ENCODE data around the gene ZNF311. TPM values are rescaled to one million over a fixed set of nuclear protein-coding genes. Genes with fewer than 3 reads are reported as not detected.
A peak's percentile ranks its signal among the peaks of the same experiment; 100 is the strongest.

Gene ZNF311
- total RNA-seq (2.3 TPM), polyA plus RNA-seq (ENCODE audit: insufficient read depth in 1 of 8, insufficient read length in 8 of 8, low replicate concordance in 1 of 8) (1 to 10 TPM; 1.5 to 2.7 (median 2.2) TPM)
- long read RNA-seq, donor 1, result 0 reads
- long read RNA-seq, donor 2, result 0 reads
- long read RNA-seq, donor 3, result 0 reads
- long read RNA-seq, donor 4, result 0 reads
- long read RNA-seq, donor 5, result 0 reads
- long read RNA-seq, donor 6, result 0 reads
- long read RNA-seq, donor 7, result 0 reads
- long read RNA-seq, donor 8, result 0 reads
- long read RNA-seq, donor 9, result 0 reads
- long read RNA-seq, donor 10, result 0 reads
- long read RNA-seq, donor 11, result 0 reads

DNA sequence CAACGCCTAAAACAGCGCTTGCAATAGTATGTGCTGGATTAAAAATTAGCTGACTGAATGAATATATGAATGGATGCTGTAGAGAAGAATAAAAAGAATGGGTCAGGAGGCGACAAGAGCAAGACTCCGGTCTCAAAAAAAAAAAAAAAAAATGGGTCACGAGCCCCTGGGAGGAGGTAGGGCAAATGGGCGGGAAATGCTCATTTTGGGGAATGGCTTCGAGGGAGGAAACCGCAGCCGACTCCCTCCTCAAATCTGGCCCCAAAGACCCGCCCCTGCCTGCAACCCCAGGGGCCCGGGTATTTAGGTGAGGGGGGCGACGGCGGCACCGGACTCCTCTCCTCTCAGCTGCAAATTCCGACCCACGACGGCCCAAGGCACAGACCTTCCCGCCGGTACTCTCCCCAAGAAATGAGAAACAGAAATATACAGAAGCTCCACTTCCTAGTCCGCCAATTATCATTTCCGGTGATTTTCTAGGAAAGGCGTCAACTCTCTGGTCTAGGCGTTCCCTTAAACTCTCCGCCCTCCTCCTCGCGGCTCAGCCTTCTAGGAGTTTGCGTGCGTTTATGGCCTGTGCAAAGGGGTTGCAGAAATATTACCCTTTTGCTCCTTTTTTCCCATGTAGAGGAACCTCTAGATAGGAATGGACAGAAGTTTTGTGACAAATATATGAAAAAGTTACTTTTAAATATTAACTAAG, at the start of gene ZNF311:
Gene ZNF311, minus strand, starts transcription at position 133 of the 703 bp plus-strand sequence. CDS start 1,361 bp downstream, outside the sequence.
- DNase-seq, result peak; percentile 96
- H3K4me1 ChIP-seq (ENCODE audit: control insufficient read depth, insufficient read depth, low read length), result peaks cover 4% of the 10 kb centered on the region
- peak within 1 kb of the TSS; percentile 83 for H3K27ac ChIP-seq (ENCODE audit: low read length)
- no peaks in the 10 kb centered on the region for H3K36me3 ChIP-seq (ENCODE audit: control insufficient read depth, insufficient read depth, low read length)
- H3K4me3 ChIP-seq (ENCODE audit: low read length), result peak within 1 kb of the TSS; percentile 69
- no peaks in the 10 kb centered on the region for H3K27me3 ChIP-seq (ENCODE audit: control insufficient read depth, insufficient read depth, low read length)
- WGBS (ENCODE audit: insufficient coverage), result 23% methylated on average over 14 of the region's 29 CpGs
- H3K9me3 ChIP-seq (replicated peaks; ENCODE audit: control insufficient read depth, low read depth, low read length), result no peaks in the 10 kb centered on the region

DNA sequence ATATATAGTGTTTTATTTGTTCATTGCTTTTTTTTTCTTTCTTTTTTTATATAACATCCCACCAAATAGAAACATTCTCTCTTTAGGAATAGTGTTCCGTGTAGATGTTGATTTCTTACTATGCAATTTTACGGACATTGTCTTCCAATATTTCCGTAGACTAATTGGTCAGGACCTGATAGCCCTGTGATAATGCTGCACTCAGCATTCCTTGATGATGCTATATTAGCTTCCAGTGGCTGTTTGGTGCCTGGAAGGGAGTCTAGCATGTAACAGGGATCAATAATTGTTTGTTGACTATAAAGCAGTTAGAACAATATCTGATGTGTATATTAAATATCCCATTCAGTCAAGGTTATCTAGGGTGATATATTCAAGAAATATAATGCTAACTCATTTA, 46.6 kb upstream of the ZNF311 start:
- no peak for DNase-seq
- Histone ChIP-seq H3K9me3 (replicated peaks; ENCODE audit: control insufficient read depth, low read depth, low read length) (no peaks in the 10 kb centered on the region), H3K4me1 (ENCODE audit: control insufficient read depth, insufficient read depth, low read length) (no peaks in the 10 kb centered on the region), H3K36me3 (ENCODE audit: control insufficient read depth, insufficient read depth, low read length) (no peaks in the 10 kb centered on the region), H3K4me3 (ENCODE audit: low read length) (no peak overlapping the region), H3K27me3 (ENCODE audit: control insufficient read depth, insufficient read depth, low read length) (no peaks in the 10 kb centered on the region), H3K27ac (ENCODE audit: low read length) (no peak overlapping the region)
- WGBS (ENCODE audit: insufficient coverage), result no CpG with 5 or more reads among the region's 3 CpGs

DNA sequence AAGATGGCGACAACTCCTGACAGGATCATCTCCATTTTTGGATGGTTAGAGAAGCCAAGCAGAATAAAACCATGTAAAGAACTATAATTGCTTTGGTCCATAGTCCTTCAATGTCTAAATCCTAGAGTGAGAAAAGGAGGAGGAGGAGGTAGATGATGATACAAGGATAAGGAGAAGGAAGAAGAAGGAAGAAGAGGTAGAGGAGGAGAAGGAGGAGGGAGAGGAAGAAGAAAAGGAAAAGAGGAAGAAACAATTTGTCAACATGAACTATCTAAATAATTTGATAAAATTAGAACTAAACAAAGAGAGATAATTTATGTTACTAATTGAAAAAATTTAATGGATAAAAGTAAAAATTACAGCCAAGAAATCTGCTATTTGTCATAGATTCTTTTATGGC, 40.0 kb upstream of the ZNF311 start, which contains the start of gene OR2W1:
Gene OR2W1, minus strand, starts transcription at position 101 of the 400 bp plus-strand sequence. Its CDS starts 0 bp downstream, at position 101.
- no peak within 1 kb of the TSS for H3K27ac ChIP-seq (ENCODE audit: low read length)
- no peaks in the 10 kb centered on the region for H3K4me1 ChIP-seq (ENCODE audit: control insufficient read depth, insufficient read depth, low read length)
- no peaks in the 10 kb centered on the region for H3K36me3 ChIP-seq (ENCODE audit: control insufficient read depth, insufficient read depth, low read length)
- H3K4me3 ChIP-seq (ENCODE audit: low read length), result no peak within 1 kb of the TSS
- no peaks in the 10 kb centered on the region for H3K9me3 ChIP-seq (replicated peaks; ENCODE audit: control insufficient read depth, low read depth, low read length)
- no peak for DNase-seq
- H3K27me3 ChIP-seq (ENCODE audit: control insufficient read depth, insufficient read depth, low read length), result no peaks in the 10 kb centered on the region
- 83% methylated on average over 1 of the region's 1 CpG for WGBS (ENCODE audit: insufficient coverage)

DNA sequence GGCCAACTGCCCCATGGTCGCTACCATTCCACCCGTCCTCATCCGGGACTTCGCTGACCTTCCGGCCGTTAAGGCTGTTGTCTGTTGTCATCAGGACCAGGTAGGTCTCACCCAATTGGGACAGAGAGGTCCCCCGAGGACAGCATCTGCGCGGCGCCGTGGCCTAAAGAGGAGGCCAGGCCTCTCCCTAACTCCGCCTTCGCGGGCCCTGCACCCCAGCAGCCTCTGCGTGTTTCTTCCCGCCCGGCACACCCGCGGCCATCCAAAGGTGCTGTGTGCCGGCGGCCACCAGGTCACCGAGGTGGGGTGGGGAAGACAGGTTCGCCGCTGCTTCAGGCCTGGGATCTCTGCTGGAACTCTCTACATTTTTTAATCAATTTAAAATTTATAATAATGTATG, 30.8 kb upstream of the ZNF311 start:
- Histone ChIP-seq H3K4me3 (ENCODE audit: low read length) (no peak overlapping the region), H3K27ac (ENCODE audit: low read length) (no peak overlapping the region), H3K27me3 (ENCODE audit: control insufficient read depth, insufficient read depth, low read length) (no peaks in the 10 kb centered on the region), H3K9me3 (replicated peaks; ENCODE audit: control insufficient read depth, low read depth, low read length) (no peaks in the 10 kb centered on the region), H3K36me3 (ENCODE audit: control insufficient read depth, insufficient read depth, low read length) (no peaks in the 10 kb centered on the region), H3K4me1 (ENCODE audit: control insufficient read depth, insufficient read depth, low read length) (no peaks in the 10 kb centered on the region)
- 89% methylated on average over 19 of the region's 24 CpGs for WGBS (ENCODE audit: insufficient coverage)
- no peak for DNase-seq

DNA sequence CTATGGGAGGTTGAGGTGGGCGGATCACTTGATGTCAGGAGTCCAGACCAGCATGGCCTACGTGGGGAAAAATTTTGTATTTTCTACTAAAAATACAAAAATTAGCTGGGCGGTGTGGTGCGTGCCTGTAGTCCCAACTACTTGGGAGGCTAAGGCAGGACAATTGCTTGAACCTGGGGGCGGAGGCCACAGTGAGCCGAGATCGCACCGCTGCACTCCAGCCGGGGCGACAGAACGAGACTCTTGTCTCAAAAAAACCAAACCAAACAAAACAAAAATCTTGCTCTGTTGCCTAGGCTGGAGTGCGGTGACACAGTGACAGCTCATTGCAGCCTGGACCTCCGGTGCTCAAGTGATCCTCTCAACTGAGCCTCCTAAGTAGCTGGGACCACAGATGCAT, 23.7 kb upstream of the ZNF311 start:
- Histone ChIP-seq H3K36me3 (ENCODE audit: control insufficient read depth, insufficient read depth, low read length) (no peaks in the 10 kb centered on the region), H3K9me3 (replicated peaks; ENCODE audit: control insufficient read depth, low read depth, low read length) (no peaks in the 10 kb centered on the region), H3K4me1 (ENCODE audit: control insufficient read depth, insufficient read depth, low read length) (no peaks in the 10 kb centered on the region), H3K27me3 (ENCODE audit: control insufficient read depth, insufficient read depth, low read length) (peaks cover 3% of the 10 kb centered on the region), H3K27ac (ENCODE audit: low read length) (no peak overlapping the region), H3K4me3 (ENCODE audit: low read length) (no peak overlapping the region)
- WGBS (ENCODE audit: insufficient coverage), result 95% methylated on average over 10 of the region's 13 CpGs
- no peak for DNase-seq

DNA sequence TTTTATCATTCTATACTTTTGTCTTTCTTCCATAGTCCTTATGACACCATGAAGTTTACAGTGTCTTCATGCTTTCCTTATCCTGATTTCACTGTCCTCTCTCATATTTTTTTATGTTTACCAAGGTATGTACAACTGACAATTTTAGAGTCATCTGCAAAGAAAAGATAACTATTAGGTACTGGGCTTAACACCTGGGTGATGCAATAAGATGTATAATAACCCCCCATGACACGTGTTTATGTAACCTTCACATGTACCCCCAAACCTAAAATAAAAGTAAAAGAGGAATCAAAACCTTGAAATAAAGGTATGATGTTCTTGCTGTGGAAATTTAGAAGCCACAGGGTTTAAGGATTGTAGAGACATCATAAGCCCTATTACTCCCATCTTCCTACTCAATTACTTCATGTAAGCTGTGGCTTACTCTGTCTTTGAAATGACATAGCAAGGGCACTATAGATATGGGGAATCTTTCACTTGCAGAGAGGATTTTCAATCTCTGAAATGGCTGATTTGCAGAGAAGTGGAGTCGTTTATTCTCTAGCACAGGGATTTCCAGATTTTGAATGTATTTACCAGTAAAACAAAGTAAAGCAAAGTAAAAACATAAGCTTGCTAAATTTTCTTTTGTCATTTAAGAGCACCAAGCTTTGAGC, 20.9 kb upstream of the ZNF311 start:
- H3K36me3 ChIP-seq (ENCODE audit: control insufficient read depth, insufficient read depth, low read length), result no peaks in the 10 kb centered on the region
- no CpG with 5 or more reads among the region's 2 CpGs for WGBS (ENCODE audit: insufficient coverage)
- no peak overlapping the region for H3K27ac ChIP-seq (ENCODE audit: low read length)
- H3K27me3 ChIP-seq (ENCODE audit: control insufficient read depth, insufficient read depth, low read length), result peaks cover 3% of the 10 kb centered on the region
- H3K9me3 ChIP-seq (replicated peaks; ENCODE audit: control insufficient read depth, low read depth, low read length), result no peaks in the 10 kb centered on the region
- no peak for DNase-seq
- H3K4me3 ChIP-seq (ENCODE audit: low read length), result no peak overlapping the region
- H3K4me1 ChIP-seq (ENCODE audit: control insufficient read depth, insufficient read depth, low read length), result no peaks in the 10 kb centered on the region

DNA sequence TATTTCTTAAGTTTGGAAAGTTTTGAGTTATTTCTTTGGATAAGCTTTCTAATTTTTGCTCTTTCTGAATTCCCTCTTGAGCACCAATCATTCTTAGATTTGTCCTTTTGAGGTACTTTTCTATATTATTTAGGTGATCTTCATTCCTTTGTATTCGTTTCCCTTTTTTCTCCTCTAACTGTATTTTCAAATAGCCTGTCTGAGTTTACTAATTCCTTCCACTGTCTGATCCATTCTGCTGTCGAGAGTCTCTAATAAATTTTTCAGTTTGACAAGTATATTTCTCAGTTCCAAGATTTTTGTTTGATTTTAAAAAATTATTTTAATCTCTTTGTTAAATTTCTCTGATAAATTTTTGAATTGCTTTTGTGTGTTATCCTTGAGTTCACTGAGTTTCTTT, 16.3 kb upstream of the ZNF311 start:
- no CpG with 5 or more reads among the region's 2 CpGs for WGBS (ENCODE audit: insufficient coverage)
- no peaks in the 10 kb centered on the region for H3K36me3 ChIP-seq (ENCODE audit: control insufficient read depth, insufficient read depth, low read length)
- peaks cover 4% of the 10 kb centered on the region for H3K27me3 ChIP-seq (ENCODE audit: control insufficient read depth, insufficient read depth, low read length)
- H3K4me1 ChIP-seq (ENCODE audit: control insufficient read depth, insufficient read depth, low read length), result no peaks in the 10 kb centered on the region
- H3K4me3 ChIP-seq (ENCODE audit: low read length), result no peak overlapping the region
- no peak overlapping the region for H3K27ac ChIP-seq (ENCODE audit: low read length)
- no peaks in the 10 kb centered on the region for H3K9me3 ChIP-seq (replicated peaks; ENCODE audit: control insufficient read depth, low read depth, low read length)
- no peak for DNase-seq

DNA sequence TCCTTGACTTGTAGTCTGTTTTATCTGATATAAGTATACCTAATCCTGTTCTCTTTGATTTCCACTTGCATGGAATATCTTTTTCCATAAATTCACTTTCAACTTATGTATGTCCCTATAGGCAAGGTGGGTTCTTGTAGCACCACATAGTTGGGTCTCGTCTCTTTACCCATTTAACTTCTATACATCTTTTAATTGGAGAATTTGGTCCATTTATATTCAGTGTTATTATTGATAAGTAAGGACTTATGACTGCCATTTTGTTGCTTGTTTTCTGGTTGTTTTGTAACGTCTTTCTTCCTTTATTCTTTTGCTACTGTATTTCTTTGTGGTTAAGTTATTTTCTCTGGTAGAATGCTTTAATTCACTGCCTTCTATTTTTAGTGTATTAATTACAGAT, 14.5 kb upstream of the ZNF311 start:
- no peaks in the 10 kb centered on the region for H3K36me3 ChIP-seq (ENCODE audit: control insufficient read depth, insufficient read depth, low read length)
- peaks cover 18% of the 10 kb centered on the region for H3K27me3 ChIP-seq (ENCODE audit: control insufficient read depth, insufficient read depth, low read length)
- H3K27ac ChIP-seq (ENCODE audit: low read length), result no peak overlapping the region
- no peaks in the 10 kb centered on the region for H3K9me3 ChIP-seq (replicated peaks; ENCODE audit: control insufficient read depth, low read depth, low read length)
- H3K4me3 ChIP-seq (ENCODE audit: low read length), result no peak overlapping the region
- DNase-seq, result no peak
- peaks cover 2% of the 10 kb centered on the region for H3K4me1 ChIP-seq (ENCODE audit: control insufficient read depth, insufficient read depth, low read length)
- WGBS (ENCODE audit: insufficient coverage), result no CpG with 5 or more reads among the region's 2 CpGs

DNA sequence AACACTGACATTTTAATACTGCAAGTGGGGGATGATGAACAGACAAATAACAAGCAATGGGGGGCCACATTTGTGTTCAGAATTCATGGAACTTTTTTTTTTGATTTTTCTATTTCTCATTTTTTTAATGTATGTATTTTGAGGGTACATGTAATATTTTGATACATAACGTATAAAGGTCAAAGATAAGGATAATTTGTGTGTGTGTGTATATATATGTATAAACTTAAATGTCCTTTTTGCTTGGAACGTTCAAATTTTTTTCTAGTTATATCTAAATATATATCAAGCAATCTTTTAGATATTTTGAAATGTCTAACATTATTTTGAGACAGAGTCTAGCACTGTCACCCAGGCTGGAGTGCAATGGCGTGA, 12.3 kb upstream of the ZNF311 start:
- DNase-seq, result no peak
- Histone ChIP-seq H3K27ac (ENCODE audit: low read length) (no peak overlapping the region), H3K9me3 (replicated peaks; ENCODE audit: control insufficient read depth, low read depth, low read length) (no peaks in the 10 kb centered on the region), H3K4me3 (ENCODE audit: low read length) (no peak overlapping the region), H3K36me3 (ENCODE audit: control insufficient read depth, insufficient read depth, low read length) (no peaks in the 10 kb centered on the region), H3K4me1 (ENCODE audit: control insufficient read depth, insufficient read depth, low read length) (peaks cover 2% of the 10 kb centered on the region), H3K27me3 (ENCODE audit: control insufficient read depth, insufficient read depth, low read length) (peaks cover 30% of the 10 kb centered on the region)
- WGBS (ENCODE audit: insufficient coverage), result 25% methylated on average over 1 of the region's 3 CpGs

Measured in muscle of leg (tissue), 16 donors.